ENCODE measurements around the gene LMTK3. TPM values are rescaled to one million over a fixed set of nuclear protein-coding genes. Genes with fewer than 3 reads are reported as not detected.

Gene LMTK3
- total RNA-seq, 4 donors from 2014 or later = 1.3 to 3.5 (median 1.6) TPM

DNA sequence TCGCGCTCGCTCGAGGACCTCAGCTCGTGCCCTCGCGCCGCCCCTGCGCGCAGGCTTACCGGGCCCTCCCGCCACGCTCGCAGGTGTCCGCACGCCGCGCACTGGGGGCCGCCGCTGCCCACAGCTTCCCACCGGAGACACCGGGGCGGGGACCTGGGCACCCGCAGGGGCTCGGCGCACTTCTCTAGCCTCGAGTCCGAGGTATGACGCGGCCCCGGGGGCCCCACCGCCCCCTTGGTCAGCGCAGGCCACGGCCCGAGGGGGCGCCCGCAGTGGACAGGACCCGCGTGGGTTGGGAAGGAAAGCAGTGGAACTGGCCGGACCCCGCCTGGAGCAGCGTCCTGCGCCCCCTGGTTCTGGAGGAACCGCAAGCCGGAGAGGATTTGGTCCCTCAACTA, 67.9 kb downstream of the LMTK3 start:
- TF ChIP-seq EP300 (IDR thresholded peaks at IDR 0.05) (no peak), POLR2AphosphoS5 (IDR thresholded peaks at IDR 0.05) (no peak), POLR2A (IDR thresholded peaks at IDR 0.05) (no peak)
- TF ChIP-seq, protein P1, sequence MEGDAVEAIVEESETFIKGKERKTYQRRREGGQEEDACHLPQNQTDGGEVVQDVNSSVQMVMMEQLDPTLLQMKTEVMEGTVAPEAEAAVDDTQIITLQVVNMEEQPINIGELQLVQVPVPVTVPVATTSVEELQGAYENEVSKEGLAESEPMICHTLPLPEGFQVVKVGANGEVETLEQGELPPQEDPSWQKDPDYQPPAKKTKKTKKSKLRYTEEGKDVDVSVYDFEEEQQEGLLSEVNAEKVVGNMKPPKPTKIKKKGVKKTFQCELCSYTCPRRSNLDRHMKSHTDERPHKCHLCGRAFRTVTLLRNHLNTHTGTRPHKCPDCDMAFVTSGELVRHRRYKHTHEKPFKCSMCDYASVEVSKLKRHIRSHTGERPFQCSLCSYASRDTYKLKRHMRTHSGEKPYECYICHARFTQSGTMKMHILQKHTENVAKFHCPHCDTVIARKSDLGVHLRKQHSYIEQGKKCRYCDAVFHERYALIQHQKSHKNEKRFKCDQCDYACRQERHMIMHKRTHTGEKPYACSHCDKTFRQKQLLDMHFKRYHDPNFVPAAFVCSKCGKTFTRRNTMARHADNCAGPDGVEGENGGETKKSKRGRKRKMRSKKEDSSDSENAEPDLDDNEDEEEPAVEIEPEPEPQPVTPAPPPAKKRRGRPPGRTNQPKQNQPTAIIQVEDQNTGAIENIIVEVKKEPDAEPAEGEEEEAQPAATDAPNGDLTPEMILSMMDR (IDR thresholded peaks at IDR 0.05) = no peak
- peaks cover 37% of the 10 kb centered on the region for H3K4me1 ChIP-seq
- H3K27me3 ChIP-seq = peaks cover 28% of the 10 kb centered on the region
- peaks cover 13% of the 10 kb centered on the region for H3K36me3 ChIP-seq
- WGBS = 35% methylated on average over 17 of the region's 45 CpGs
- peak in 1 of 2 donors; percentile 63 for DNase-seq (ENCODE audit: low spot score in 2 of 2)
- H3K27ac ChIP-seq = no peak overlapping the region
- H3K4me3 ChIP-seq = peak overlapping the region; percentile 92
- H3K9me3 ChIP-seq = no peaks in the 10 kb centered on the region

DNA sequence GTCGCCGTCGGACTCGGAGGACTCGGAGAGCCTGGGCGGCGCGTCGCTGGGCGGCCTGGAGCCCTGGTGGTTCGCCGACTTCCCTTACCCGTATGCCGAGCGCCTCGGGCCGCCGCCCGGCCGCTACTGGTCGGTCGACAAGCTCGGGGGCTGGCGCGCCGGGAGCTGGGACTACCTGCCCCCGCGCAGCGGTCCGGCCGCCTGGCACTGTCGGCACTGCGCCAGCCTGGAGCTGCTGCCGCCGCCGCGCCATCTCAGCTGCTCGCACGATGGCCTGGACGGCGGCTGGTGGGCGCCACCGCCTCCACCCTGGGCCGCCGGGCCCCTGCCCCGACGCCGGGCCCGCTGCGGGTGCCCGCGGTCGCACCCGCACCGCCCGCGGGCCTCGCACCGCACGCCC, 68.4 kb downstream of the LMTK3 start:
- peaks cover 8% of the 10 kb centered on the region for H3K36me3 ChIP-seq
- peaks cover 28% of the 10 kb centered on the region for H3K27me3 ChIP-seq
- H3K9me3 ChIP-seq = no peaks in the 10 kb centered on the region
- H3K4me1 ChIP-seq = peaks cover 37% of the 10 kb centered on the region
- H3K27ac ChIP-seq = no peak overlapping the region
- no peak for DNase-seq (ENCODE audit: low spot score in 2 of 2)
- TF ChIP-seq POLR2AphosphoS5 (IDR thresholded peaks at IDR 0.05) = no peak
- no peak for TF ChIP-seq POLR2A (IDR thresholded peaks at IDR 0.05)
- TF ChIP-seq, protein P1 (IDR thresholded peaks at IDR 0.05) = no peak
- TF ChIP-seq EP300 (IDR thresholded peaks at IDR 0.05) = no peak
- peak overlapping the region; percentile 92 for H3K4me3 ChIP-seq
- no CpG with 5 or more reads among the region's 60 CpGs for WGBS

DNA sequence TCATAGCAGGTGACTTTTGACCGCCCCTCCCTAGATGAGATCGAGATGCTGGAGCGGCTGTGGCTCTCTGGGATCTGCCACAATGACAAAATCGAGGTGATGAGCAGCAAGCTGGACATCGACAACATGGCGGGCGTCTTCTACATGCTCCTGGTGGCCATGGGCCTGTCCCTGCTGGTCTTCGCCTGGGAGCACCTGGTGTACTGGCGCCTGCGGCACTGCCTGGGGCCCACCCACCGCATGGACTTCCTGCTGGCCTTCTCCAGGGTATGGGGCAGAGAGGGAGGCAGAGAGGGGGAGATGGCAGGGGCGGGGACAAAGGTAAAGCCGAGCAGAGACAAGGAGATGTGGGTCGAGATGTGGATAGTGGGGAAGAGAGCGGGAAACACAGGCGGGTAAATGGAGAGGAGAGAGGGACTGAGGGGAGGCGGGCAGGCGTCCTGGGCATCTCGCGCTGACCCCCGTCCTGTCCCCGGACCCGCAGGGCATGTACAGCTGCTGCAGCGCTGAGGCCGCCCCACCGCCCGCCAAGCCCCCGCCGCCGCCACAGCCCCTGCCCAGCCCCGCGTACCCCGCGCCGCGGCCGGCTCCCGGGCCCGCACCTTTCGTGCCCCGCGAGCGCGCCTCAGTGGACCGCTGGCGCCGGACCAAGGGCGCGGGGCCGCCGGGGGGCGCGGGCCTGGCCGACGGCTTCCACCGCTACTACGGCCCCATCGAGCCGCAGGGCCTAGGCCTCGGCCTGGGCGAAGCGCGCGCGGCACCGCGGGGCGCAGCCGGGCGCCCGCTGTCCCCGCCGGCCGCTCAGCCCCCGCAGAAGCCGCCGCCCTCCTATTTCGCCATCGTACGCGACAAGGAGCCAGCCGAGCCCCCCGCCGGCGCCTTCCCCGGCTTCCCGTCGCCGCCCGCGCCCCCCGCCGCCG, 69.3 kb downstream of the LMTK3 start:
- Histone ChIP-seq H3K27me3 (peaks cover 28% of the 10 kb centered on the region), H3K36me3 (peaks cover 3% of the 10 kb centered on the region), H3K9me3 (no peaks in the 10 kb centered on the region), H3K4me1 (peaks cover 34% of the 10 kb centered on the region), H3K27ac (no peak overlapping the region), H3K4me3 (peak overlapping the region; percentile 92)
- TF ChIP-seq, protein P1 (IDR thresholded peaks at IDR 0.05) = no peak
- TF ChIP-seq POLR2AphosphoS5 (IDR thresholded peaks at IDR 0.05) = no peak
- no peak for TF ChIP-seq EP300 (IDR thresholded peaks at IDR 0.05)
- TF ChIP-seq POLR2A (IDR thresholded peaks at IDR 0.05) = no peak
- 80% methylated on average over 26 of the region's 94 CpGs for WGBS
- no peak for DNase-seq (ENCODE audit: low spot score in 2 of 2)

DNA sequence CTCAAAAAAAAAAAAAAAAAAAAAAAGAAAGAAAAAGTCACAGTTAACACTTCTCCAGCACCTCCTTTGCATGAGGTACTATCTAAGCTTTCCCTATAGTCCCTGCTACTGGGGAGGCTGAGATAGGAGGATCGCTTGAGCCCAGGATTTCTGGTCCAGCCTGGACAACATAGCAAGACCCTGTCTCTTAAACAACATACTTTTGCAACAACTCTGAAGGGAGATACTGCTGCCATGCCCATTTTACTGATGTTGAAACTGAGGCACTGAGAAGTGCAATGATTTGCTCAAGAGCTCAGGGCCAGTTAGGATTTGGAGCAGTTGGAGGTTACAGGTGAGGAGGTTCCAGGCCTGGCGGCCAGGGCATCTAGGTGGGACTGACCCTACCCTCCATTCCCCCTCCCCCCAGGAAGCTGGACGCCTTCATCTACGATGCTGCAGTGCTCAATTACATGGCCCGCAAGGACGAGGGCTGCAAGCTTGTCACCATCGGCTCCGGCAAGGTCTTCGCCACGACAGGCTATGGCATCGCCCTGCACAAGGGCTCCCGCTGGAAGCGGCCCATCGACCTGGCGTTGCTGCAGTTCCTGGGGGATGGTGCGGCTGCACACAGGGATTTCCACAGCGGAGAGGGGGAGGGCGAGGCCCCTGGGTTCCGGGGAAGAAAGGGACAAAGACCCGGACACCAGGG, 70.1 kb downstream of the LMTK3 start:
- TF ChIP-seq, protein P1 (IDR thresholded peaks at IDR 0.05) = no peak
- TF ChIP-seq EP300 (IDR thresholded peaks at IDR 0.05) = no peak
- TF ChIP-seq POLR2AphosphoS5 (IDR thresholded peaks at IDR 0.05) = no peak
- no peak for TF ChIP-seq POLR2A (IDR thresholded peaks at IDR 0.05)
- H3K27ac ChIP-seq = no peak overlapping the region
- no peaks in the 10 kb centered on the region for H3K36me3 ChIP-seq
- H3K4me3 ChIP-seq = no peak overlapping the region
- DNase-seq (ENCODE audit: low spot score in 2 of 2) = no peak
- peaks cover 28% of the 10 kb centered on the region for H3K27me3 ChIP-seq
- WGBS = 95% methylated on average over 4 of the region's 20 CpGs
- peaks cover 27% of the 10 kb centered on the region for H3K4me1 ChIP-seq
- no peaks in the 10 kb centered on the region for H3K9me3 ChIP-seq

DNA sequence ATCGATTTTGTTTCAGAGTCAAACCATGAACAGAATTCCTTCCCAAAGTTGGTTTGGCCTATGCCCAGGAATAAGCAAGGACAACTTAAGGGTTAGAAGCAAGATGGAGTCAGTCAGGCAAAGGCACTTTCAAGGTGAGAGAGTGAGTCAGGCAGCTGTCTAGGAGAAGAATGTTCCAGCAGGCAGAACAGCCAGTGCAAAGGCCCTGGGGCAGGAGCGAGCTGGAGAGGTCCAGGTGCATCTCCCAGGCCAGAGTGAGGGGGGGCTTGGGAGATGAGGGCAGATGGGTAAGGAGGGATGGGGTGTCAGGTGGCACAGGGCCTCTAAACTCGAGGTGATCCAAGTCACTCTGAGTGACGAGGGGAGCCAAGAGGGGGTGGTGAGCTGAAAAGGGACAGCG, 75.0 kb downstream of the LMTK3 start:
- WGBS = 83% methylated on average over 5 of the region's 5 CpGs
- peaks cover 2% of the 10 kb centered on the region for H3K27me3 ChIP-seq
- DNase-seq (ENCODE audit: low spot score in 2 of 2) = no peak
- H3K9me3 ChIP-seq = no peaks in the 10 kb centered on the region
- no peaks in the 10 kb centered on the region for H3K4me1 ChIP-seq
- no peak overlapping the region for H3K27ac ChIP-seq
- no peaks in the 10 kb centered on the region for H3K36me3 ChIP-seq
- no peak overlapping the region for H3K4me3 ChIP-seq
- TF ChIP-seq, protein P1 (IDR thresholded peaks at IDR 0.05) = no peak
- no peak for TF ChIP-seq POLR2AphosphoS5 (IDR thresholded peaks at IDR 0.05)
- TF ChIP-seq EP300 (IDR thresholded peaks at IDR 0.05) = no peak
- no peak for TF ChIP-seq POLR2A (IDR thresholded peaks at IDR 0.05)

All from suprapubic skin (tissue), 4 donors.